ENCODE results near the gene PDE2A. TPM values are rescaled to one million over a fixed set of nuclear protein-coding genes. Genes with fewer than 3 reads are reported as not detected.
A peak's percentile ranks its signal among the peaks of the same experiment; 100 is the strongest.

Gene PDE2A
- total RNA-seq, 4 donors from 2014 or later = 13.4 to 26.6 (median 21.9) TPM

DNA sequence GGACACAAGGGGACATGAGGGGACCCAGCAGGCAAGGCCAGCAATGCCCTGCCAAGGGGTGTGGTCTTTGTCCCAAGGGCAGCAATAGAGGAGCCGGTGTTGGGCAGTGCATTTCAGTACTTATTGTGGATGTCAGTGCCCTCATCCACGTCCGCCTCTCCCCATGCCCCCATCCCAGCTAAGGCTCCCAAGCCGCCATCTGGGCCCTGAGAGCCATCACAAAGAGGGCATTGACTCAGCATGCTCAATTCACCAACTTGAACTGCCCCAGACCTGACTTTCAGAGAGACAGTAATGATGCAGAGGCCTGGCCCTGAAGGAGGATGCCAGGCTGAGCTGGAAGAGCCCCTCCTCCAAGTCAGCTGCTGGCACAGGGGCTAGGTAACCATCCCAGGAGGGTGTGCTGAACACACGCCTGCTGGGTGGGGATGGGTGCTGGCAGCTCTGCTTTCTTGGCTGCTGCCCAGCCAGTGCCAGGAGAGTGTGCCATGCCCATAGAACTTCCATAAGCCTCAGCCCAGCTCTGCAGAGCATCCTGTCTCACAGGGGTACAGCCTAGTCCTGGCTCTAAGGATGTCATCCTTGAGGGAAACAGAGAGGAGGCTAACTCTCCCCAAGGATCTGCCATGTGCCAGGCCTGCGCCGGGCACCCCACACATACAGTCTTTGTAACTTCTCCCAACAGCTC is 46.5 kb downstream of the PDE2A start:
- TF ChIP-seq, protein P1, sequence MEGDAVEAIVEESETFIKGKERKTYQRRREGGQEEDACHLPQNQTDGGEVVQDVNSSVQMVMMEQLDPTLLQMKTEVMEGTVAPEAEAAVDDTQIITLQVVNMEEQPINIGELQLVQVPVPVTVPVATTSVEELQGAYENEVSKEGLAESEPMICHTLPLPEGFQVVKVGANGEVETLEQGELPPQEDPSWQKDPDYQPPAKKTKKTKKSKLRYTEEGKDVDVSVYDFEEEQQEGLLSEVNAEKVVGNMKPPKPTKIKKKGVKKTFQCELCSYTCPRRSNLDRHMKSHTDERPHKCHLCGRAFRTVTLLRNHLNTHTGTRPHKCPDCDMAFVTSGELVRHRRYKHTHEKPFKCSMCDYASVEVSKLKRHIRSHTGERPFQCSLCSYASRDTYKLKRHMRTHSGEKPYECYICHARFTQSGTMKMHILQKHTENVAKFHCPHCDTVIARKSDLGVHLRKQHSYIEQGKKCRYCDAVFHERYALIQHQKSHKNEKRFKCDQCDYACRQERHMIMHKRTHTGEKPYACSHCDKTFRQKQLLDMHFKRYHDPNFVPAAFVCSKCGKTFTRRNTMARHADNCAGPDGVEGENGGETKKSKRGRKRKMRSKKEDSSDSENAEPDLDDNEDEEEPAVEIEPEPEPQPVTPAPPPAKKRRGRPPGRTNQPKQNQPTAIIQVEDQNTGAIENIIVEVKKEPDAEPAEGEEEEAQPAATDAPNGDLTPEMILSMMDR (IDR thresholded peaks at IDR 0.05 in 4 of 5, conservative IDR thresholded peaks at IDR 0.05 in 1 of 5) = no peak
- TF ChIP-seq POLR2A (IDR thresholded peaks at IDR 0.05) = no peak
- Histone ChIP-seq H3K27ac (peak overlapping the region; percentile 54 to 81 (median 76)), H3K9me3 (no peaks in the 10 kb centered on the region), H3K27me3 (no peaks in the 10 kb centered on the region), H3K4me3 (no peak overlapping the region), H3K4me1 (peaks cover 59 to 65% of the 10 kb centered on the region in 2 donors), H3K36me3 (no peaks in the 10 kb centered on the region)
- in situ Hi-C loops (cut with MboI; ENCODE audit: low sequenced_read_pairs in 4 of 4) = no loop called here
- intact Hi-C loops (cut with DNase I; ENCODE audit: low total_unique reads) = no loop called here
- DNase-seq = no peak
- no peak for ATAC-seq

DNA sequence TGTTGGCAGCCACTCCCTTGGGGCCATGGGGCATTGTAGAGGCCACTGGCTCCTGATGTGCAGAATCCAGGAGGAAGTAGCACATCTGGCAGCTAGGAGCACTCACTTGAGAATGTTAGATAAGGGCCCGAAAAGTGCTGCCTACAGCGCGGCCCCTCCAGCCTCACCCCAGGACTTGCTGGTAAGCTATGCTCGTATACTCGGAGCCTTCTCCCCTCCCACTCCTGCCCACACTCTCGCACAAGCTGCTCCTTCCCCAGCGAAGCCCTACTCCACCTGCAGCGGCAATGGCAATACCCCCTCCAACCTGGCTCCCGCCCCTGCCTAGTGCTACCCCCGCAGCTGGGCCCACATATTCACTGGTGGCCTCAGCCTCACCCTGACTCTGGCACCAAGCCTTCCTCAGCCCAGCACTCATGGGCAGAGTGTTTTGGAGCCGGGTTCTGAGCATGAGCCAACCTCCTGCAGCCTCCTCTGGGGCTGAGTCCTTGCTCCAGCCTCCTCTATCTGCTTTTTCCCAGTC is 47.7 kb downstream of the PDE2A start:
- Histone ChIP-seq H3K27ac (peak overlapping the region; percentile 54 to 81 (median 76)), H3K4me3 (no peak overlapping the region), H3K9me3 (no peaks in the 10 kb centered on the region), H3K36me3 (no peaks in the 10 kb centered on the region), H3K27me3 (no peaks in the 10 kb centered on the region), H3K4me1 (peaks cover 46 to 53% of the 10 kb centered on the region in 2 donors)
- TF ChIP-seq, protein P1 (IDR thresholded peaks at IDR 0.05 in 4 of 5, conservative IDR thresholded peaks at IDR 0.05 in 1 of 5) = no peak
- TF ChIP-seq POLR2A (IDR thresholded peaks at IDR 0.05) = no peak
- intact Hi-C loops (cut with DNase I; ENCODE audit: low total_unique reads) = no loop called here
- no peak for DNase-seq
- no peak for ATAC-seq
- in situ Hi-C loops (cut with MboI; ENCODE audit: low sequenced_read_pairs in 4 of 4) = no loop called here

DNA sequence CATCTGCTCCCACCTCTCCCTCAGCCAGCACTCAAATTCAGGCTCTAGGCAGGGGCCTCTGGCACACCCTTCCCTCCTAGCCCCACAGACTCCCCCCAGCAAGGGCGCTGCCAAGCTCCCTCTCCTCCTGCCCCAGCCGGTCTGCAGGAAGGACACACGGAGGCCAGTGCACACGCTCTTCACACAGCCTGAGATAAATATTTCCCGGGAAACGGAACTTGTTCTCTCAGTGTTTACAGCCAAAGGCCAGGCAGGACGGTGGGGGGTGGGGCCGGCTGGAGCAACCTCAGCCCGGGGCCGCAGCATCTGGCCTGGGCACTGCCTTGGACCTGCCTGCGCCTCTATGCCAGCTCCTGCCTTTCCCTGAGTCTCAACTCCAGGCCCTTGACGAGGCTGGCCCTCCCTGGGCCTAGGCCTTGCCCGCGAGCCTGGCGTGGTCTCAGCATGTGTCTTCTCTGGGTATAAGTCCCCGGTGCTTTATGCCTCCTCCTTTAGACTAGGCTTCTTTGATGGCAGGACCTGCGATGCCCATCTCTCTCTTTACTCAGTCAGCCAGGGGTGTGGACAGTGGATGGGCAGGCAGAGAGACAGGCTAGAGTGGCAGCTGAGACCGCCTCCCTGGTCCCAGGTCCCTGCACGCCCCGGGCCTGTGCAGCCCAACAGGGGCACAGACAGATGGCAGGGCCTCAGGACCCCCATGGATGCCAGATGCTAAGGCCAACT is 48.4 kb downstream of the PDE2A start:
- in situ Hi-C loops (cut with MboI; ENCODE audit: low sequenced_read_pairs in 4 of 4) (no loop called here), intact Hi-C loops (cut with DNase I; ENCODE audit: low total_unique reads) (no loop called here)
- ATAC-seq (peak; percentile 27 to 37), DNase-seq (no peak)
- no peaks in the 10 kb centered on the region for H3K36me3 ChIP-seq
- peak overlapping the region in 1 of 4 donors; percentile 13 for H3K4me3 ChIP-seq
- TF ChIP-seq, protein P1 (IDR thresholded peaks at IDR 0.05 in 4 of 5, conservative IDR thresholded peaks at IDR 0.05 in 1 of 5) = no peak
- TF ChIP-seq POLR2A (IDR thresholded peaks at IDR 0.05) = no peak
- H3K27me3 ChIP-seq = no peaks in the 10 kb centered on the region
- peaks cover 40 to 46% of the 10 kb centered on the region in 2 donors for H3K4me1 ChIP-seq
- peak overlapping the region; percentile 54 to 81 (median 76) for H3K27ac ChIP-seq
- no peaks in the 10 kb centered on the region for H3K9me3 ChIP-seq

DNA sequence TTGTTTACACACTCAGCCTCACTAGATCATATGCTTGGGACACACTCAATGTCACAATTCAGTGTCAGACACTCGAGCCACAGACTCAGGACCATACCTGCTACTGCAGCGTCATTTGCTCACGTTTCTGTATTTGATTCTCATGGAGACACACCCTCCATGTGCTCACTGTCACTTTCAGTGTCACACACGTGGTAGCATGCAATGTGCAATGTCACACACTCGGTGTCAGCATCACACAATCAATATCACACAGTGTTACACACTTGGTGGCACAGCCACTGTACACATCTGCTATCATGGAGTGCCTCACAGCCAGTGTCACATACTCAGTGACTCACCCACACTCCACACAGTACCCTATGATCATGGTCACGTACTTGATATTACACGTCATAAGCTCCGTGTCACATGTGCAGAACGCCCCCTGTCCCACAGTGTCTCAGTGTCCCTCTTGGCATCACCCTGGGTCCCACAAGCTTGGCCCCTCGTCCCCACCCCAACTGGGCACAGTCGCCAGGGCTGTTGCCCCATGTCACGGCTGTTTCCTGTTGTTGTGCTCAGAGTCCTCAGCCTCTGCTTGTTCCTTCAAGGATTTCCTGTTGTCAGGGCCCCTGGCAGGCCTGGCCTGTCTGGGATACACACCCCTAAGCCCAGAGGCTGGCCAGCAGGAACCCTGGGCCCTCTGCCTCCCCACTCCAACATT is 49.6 kb downstream of the PDE2A start:
- no peaks in the 10 kb centered on the region for H3K36me3 ChIP-seq
- no peaks in the 10 kb centered on the region for H3K27me3 ChIP-seq
- peak overlapping the region; percentile 54 to 81 (median 76) for H3K27ac ChIP-seq
- intact Hi-C loops (cut with DNase I; ENCODE audit: low total_unique reads) (no loop called here), in situ Hi-C loops (cut with MboI; ENCODE audit: low sequenced_read_pairs in 4 of 4) (no loop called here)
- H3K4me3 ChIP-seq = no peak overlapping the region
- ATAC-seq = peak; percentile 51 to 57
- TF ChIP-seq, protein P1 (IDR thresholded peaks at IDR 0.05 in 4 of 5, conservative IDR thresholded peaks at IDR 0.05 in 1 of 5) = no peak
- TF ChIP-seq POLR2A (IDR thresholded peaks at IDR 0.05) = peak in 1 of 2 donors; percentile 37
- peak in 1 of 2 donors; percentile 62 for DNase-seq
- no peaks in the 10 kb centered on the region for H3K9me3 ChIP-seq
- peaks cover 28 to 36% of the 10 kb centered on the region in 2 donors for H3K4me1 ChIP-seq

All from gastrocnemius medialis (tissue), 4 donors.